ENCODE results near the gene ARRDC3.

ARRDC3 gene

DNA sequence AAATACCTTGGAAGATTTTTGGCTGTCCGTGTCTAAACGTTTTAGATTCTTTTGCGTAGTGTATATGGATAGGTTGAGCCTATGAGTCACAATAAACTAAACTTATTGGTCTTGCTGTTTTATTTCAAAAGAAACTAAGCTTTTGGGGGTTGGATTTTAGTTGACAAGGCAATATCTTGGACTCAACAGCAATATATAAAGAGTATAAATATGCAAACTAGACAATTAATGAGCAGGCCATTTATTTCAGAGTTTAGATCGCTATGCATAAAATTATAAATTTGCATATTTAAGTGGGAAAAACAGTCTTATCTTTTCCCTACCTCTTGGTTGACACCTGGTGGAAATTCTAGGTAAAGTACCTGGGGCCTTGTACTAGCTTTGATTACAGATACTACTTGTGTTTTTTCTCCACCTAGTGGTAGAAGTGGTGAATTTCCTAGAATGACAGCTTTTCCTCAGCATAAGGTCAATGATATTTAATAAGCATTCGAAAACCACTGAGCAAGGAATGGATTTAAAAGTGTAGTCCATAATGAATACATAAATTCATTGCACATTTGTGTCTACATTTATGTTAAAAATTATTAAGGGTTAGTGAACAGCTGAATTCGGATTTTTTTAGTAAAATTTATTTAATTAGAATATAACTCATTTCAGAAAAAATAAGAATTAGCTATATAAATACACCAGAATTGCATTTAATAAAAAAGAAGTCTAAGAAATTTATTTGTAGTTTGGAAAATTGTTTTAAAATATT is 1.7 kb upstream of the ARRDC3 start:
- DNase-seq: peak; percentile 90

DNA sequence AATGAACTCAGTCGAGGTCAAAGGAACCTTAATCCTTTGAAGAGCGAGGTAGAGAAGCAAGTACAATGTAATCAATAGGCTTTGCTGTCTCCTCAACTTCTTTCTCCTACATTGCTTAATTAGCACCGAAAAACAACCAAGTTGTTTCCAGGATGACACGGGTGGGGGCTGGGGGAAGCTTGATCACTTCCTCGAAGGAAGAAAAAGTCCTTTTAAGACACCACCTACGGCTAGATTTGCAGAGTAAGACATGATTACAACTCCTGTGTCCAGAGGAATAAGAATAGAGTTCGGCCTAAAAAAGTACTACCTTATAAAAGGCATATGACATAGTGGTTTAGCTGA is 811 bp upstream of the ARRDC3 start:
- DNase-seq: no peak

DNA sequence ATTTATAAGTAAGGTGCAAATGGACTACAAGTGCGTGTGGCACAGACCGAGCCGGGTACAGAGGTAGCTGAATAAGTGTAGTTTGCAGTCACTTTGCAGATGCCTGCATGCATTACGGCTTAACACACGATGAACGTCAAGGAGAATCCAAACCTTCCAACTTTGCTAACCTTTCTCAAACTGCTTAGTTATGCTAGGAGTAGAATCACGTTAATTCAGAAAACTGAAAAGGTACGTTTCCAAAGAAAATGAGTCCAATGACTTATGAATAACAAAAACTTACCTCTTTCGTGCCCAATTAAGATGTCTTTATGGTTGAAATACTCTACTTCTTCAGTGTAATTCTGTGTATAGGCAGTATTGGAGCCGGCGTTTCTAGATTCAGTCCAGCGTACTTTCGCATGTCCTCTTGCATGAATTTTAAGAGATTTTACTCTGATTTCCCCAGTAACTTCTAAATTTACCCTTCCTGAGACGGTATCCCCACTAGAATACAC is 539 bp downstream of the ARRDC3 start:
- DNase-seq: peak; percentile 28

DNA sequence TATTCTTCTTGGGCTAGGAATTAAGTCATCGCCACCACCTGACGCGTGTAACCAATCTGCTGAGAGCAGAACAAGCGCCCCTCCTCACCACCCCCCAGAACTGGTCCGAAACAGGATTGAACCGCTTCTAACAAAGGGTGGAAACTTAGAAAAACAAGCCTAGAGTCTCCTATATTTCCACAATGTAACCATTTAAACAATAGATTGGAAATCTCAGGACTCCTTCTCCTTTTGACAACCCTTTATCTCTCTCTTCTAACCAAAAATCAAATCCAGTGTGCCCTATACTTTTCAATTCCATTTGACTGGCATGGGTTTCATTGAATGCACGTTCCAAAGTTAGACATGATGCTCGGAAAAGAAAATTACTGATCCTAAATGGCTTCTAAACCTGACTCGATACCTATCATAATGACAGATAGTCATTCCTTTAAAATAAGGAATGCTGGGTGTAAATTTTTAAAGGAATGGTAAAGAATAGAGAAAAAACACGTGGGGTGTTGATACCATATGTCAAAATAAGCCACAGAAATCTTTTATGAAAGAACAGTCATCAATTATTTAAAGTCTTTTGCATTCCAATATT is 1.2 kb downstream of the ARRDC3 start:
- DNase-seq: peak; percentile 84

DNA sequence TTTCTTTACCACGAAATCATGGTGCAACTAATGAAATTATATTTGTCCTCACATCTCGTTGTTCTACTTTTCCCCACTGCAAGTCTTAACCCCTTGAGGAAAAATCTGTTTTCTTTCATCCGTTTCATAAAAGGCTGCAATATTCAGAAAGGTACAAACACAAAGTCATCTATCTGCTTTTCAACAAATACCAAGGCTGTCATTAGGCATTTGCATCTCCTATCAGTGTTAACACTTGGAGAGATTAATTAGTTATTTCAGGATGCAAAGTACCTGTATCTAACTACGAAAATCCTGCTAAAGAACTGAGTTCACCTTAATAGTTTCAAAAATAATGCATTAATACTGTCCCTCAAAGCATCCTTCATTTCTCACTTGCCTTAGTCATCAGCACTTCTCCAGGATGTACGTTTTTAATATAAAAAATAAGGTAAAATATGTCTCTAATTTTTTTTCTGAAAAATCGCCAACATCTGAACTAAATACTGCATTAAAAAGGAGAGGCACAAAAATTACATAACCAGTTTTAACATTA is 1.8 kb downstream of the ARRDC3 start:
- DNase-seq: no peak

DNA sequence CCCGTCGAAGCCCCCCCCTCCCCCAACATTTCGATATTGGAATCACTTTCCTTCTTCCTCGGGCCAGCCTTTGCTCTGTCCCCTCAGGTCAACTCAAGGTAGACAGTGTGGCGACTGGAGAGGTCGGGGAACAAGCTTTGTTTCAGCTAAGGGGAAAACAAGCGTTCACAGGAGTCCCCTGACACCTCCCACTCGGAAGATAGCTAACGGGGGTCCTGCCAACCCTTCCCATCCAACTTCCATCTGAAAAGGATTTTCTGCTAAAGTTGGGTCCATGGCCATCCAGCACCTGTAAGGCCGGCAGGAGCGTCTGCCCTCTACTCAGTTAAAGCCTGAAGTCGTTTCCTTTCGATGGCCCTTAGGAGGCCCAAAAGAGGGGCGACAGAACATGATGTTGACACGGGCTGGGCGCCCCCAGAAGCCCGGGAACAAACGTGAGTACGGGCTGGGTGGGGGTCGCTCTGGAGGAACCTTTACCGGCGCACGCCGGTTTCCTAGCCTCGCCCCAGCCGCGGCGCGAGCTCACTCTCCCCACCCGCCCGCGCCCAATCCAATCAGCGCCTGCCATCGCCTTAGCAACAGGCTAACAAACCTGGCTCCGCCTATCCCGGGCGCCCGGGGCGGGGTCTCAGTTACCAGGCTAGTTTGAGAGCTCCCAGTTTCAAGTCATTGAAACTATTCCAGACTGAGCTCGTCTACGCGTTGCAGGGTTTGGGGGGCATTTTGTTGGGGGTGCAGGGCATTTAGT is 2.5 kb downstream of the ARRDC3 start:
- peak; percentile 97 for DNase-seq

DNA sequence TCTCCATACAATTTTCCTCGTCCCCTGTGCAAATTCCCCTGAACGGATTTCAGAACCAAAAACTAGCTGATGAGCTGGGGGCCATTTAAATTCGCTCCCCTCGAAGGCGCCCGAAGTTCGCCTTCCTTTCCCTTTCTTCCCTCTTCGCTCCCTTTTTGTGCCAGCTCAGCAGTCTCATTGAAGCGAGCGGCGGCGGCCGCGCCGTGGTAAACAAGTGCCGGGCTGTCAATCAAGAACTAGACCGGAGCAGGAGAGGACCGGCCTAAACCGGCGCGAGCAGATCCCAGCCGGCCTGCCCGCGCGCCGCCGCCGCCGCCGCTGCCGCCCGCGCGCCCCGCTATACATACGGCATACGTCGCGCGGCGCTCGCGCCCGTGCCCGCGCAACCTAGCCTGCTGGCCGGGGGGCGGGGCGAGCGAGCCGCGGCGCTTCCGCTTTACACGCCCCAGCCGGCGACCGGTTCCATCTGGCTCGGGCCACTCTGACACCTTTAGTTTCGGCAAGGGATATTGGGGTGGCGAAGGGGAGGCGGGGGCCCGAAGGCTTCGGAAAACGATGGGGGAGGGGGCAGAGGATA is 3.1 kb downstream of the ARRDC3 start:
- peak; percentile 97 for DNase-seq

DNA sequence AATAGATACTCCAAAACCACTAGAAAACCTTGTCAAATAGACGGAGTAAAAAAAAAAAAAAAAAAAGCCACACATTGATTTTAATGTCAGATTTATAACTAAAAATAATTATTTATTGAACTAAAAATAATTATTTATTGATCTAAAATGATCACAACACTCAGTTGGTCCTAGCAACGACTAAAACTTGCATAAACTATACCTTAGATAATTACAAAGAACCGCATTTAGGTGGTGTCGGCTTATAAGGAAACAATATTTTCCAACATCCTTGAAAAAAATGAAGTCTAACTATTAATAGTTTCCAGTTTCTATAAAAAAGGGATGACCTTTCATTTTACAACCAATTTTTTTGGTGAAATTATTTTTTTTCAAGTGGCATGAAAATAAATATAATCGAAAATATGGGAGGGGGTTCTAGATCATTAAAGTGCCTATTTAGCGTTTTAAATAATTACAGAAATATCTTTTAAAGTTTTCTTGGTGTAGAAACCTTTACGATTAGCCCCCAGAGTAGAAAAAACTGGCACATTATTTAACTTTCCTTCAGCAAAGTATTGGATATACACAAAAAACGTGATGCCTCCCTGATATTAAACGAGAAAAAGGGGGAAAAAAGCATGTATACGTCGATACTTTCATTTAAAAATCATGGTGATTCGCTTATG is 3.7 kb downstream of the ARRDC3 start:
- DNase-seq: no peak

DNA sequence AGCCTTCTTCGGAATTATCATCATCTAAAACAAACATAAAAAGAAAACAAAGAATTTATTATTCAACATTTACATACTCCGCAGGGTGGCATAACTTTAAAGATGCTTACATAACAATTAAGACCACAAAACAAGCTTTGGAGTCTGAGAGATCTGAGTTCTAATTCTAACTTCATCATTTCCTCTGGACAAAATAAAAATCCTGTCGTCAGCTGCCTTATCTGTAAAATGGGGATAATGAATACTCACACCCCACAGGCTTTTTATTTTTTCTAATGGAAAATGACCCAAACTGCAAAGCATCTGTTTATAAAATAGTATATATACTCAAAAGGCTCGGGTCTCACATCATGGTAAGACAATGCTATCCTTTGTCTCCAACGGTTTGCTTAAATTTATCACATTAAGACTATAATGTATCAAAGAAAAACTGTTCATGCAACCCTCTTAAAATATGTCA is 4.3 kb downstream of the ARRDC3 start:
- DNase-seq: no peak

DNA sequence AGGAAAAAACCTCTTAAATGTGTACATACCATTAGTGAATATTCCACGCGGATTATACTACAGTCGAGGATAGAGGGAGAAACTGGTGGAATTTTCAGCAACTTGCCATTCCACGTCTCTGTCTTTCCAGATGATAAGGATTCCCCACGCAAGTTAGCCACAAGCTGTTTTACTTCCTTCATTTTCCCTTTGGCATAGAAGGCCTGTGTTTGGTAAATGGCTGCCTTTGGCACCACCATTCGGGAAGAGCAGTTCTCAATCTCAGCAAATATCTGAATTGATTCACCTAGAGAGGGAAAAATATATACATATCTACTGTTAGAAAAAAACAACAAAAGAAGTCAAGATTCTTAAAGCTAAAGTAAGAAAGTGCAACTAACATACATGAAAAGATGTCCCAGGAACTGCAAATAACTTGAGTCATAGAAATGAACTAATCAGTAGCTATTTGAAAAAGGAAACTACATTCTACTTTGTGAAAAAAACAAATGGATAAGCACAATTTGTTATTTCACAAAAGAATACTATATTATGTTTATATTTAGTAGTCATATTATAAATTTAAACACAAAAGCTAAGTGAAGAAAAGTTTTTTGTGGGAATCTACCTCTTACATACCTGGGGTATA is 8.1 kb downstream of the ARRDC3 start:
- DNase-seq: no peak

DNA sequence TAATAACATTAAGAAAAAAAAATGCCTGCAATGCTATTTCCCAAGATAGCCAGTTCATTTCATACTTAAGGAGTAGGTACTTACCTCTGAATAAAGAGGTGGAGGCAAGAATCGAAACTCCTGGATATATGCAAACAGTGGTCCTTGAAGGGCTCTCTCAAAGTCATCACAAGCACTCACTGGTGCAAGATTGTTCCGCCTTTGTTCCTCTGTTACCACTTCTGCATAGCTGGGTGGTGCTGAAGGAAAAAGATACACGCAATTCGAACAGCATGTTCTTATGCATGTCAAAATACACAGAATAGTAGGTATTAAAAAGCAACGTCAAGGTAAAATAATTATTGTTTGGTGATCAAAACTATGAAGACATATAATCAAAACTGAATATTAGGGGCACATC is 9.5 kb downstream of the ARRDC3 start:
- no peak for DNase-seq

DNA sequence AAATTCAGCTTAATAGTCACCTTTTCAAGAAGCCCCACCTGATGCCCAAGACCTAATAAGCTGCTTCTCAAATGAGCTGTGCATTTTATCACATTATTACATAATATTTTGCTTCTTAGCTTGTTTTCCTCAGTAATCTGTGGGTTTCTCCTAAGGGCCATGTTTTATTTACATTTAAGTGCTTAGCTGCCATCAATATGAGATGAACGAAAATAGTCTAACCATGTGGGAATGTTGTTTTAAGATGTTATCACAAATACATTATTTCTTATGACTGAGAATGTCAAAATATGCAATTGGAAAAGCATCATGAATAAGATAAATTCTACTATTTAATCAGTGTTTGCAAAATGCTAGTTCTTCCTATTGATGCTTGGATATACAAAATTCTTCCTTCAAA is 10.1 kb downstream of the ARRDC3 start:
- DNase-seq: no peak

DNA sequence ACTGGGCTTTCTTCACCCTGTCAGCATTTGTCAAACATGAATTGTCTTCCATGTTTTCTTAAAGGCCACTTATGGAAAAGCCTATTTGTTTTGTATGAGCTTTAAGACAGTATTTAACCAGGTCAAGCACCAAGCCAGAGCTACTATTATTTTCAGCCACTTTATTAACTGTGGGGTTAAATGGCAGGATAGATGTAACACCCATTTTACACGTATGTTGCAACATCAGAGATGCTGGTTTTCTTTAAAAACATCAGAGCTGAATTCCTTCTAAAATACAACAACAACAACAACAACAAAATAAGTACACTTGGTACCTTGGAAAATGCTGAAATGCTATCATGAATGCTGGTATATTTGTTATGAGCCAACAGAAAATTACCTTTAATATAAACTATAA is 13.6 kb downstream of the ARRDC3 start:
- no peak for DNase-seq

DNA sequence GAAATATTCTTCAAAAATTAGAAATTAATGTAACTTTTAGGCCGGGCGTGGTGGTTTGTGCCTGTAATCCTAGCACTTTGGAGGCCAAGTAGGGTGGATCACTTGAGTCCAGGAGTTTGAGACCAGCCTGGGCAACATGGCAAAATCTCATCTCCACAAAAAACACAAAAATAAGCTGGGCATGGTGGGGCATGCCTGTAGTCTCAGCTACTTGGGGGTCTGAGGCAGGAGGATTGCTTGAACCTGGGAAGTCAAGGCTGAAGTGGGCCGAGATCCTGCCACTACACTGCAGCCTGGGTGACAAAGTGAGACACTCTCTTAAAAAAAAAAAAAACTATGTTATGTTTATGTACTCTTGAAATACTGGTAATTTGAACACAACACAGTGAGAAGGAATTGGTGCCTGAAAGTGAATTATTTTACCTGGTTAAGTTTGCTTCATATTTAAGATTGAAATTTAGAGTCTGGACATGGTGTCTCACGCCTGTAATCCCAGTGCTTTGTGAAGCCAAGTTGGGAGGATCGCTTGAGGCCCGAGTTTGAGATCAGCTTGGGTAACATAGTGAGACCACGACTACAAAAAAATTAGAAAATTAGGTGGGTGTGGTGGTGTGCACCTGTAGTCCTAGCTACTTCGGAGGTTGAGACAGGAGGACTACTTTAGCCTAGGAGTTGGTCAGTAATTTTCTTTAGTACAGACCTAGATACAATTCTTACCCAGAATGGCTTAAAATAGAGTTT is 15.0 kb downstream of the ARRDC3 start:
- no peak for DNase-seq

DNA sequence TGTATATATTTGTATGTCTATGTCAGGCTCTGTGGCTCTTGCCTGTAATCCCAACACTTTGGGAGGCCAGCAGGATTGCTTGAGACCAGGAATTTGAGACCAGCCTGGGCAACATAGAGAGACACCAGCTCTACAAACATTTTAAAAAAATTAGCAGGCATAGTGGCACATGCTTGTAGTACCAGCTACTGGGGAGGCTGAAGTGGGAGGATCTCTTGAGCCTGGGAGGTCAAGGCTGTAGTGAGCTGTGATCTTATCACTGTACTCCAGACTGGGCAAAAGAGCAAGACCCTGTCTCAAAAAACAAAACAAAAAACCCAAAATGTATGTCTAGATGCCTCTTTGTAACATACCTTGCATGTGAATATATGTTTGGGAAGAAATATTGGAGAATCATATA is 15.8 kb downstream of the ARRDC3 start:
- no peak for DNase-seq

DNA sequence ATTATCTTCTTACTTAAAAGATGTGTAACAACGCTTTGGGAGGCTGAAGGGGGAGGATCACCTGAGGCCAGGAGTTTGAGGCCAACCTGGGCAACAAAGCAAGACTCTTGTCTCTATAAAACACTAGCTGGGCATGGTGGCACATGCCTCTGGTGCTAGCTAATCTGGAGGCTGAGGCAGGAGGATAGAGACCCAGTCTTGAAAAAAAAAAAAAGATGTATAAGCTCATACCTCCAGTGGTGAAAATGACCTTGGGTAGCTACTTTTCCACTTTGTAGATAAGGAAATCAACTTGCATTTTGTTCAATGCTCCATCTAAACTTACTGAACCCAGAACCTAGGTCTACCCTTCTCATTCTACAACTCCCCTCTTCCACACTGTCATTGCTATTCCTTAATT is 16.6 kb downstream of the ARRDC3 start:
- DNase-seq: no peak

DNA sequence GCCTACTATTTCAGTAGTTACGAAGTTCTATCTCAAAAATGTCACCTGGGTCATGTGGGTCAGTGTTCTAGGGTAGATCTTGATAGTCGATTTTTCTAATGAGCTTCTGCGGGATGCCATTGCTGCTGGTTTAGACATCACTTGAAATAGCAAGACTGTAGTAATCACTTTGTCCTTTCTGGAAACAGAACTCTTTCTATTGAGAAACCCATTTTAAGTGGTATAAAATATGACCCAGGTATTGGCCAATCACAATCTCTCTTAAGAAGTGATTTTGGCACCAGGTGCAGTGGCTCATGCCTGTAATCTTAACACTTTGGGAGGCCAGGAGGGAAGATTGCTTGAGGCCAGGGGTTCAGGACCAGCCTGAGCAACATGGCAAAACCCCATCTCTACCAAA is 17.6 kb downstream of the ARRDC3 start:
- DNase-seq: no peak

DNA sequence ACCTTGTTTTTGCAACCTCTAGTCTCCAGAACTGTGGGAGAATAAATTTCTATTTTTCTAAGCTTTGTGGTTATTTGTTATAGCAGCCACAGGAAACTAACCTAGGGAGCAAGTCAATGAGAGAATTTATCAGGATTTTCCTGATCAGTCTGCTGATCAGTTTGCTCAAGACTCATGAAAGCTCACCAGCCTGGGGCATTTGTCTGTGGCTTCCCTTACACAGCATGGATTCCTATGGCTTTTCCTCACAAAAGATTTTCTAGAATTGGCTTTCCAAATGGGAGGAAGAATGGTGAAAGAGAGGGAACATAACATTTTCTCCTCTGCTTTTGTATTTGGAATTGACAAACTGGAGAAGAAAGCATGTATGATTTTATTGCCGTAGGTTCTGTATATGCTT is 20.2 kb downstream of the ARRDC3 start:
- no peak for DNase-seq

DNA sequence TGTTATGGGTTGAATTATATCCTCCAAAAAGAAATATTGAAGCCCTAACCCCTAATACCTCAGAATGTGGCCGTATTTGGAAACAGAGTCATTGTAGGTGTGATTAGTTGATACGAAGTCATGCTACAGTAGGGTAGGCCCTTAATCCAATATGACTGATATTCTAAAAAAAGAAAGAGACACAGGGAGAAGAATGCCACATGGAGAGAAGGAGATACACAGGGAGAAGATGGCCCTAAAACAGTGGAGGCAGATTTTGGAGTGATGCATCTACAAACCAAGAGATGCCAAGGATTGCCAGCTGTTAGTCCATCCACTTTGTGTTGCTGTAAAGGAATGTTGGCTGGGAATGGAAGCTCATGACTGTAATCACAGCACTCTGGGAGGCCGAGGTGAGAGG is 21.3 kb downstream of the ARRDC3 start:
- DNase-seq: no peak

DNA sequence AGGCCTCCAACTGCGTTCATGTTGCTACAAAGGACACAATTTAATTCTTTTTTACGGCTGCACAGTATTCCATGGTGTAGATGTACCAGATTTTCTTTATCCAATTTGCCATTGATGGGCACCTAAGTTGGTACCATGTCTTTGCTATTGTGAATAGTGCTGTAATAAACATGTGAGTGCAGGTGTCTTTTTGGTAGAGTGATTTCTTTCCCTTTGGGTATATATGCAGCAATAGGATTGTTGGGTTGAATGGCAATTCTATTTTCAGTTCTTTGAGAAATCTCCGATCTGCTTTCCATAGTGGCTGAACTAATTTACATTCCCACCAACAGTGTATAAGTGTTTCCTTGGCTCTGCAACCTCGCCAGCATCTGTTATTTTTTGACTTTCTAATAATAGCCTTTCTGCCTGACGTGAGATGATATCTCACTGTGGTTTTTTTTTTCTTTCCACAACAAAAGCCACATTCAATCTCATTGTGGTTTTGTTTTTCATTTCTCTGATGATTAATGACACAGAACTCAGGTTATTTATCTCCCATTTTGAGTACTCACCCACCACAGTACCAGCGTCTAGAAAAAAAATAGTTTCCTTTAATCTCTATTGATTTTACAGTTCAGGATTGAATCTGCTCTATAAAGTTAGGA is 21.9 kb downstream of the ARRDC3 start:
- no peak for DNase-seq

Data from fibroblast of skin of scalp (primary cell).